Measurements from ENCODE around the gene ZNF519. TPM values are rescaled to one million over a fixed set of nuclear protein-coding genes. Genes with fewer than 3 reads are reported as not detected.
"Not testable (repeated sequence)": the region's sequence is repeated elsewhere in the genome, so short reads cannot be mapped to it uniquely, and the experiment has no call there.

The ZNF519 gene
- polyA plus RNA-seq, 2 donors: 1.8 to 4.7 TPM

- peaks cover 0 to 27% of the 10 kb centered on the region in 2 donors for H3K4me1 ChIP-seq (ENCODE audit: control insufficient read depth in 2 of 2, insufficient read depth in 2 of 2, low read length in 1 of 2)
- WGBS, 2 donors: 81 to 99% methylated on average over 5 to 6 of the region's 6 CpGs
- H3K36me3 ChIP-seq (ENCODE audit: control insufficient read depth in 2 of 2, insufficient read depth in 2 of 2, low read length in 1 of 2); H3K4me3 ChIP-seq (ENCODE audit: low read depth in 1 of 2, low read length in 2 of 2); H3K9me3 ChIP-seq (ENCODE audit: control insufficient read depth in 2 of 2, insufficient read depth in 1 of 2, low read depth in 1 of 2, low read length in 1 of 2); H3K27me3 ChIP-seq (ENCODE audit: control insufficient read depth in 1 of 2, insufficient read depth in 2 of 2, low read length in 2 of 2): not testable (repeated sequence)
- peak overlapping the region; percentile 59 to 76 for H3K27ac ChIP-seq (ENCODE audit: low read depth in 2 of 2, low read length in 1 of 2)
Measured at GRCh38 chr18:14172142-14173115, 40.2 kb upstream of the ZNF519 start.

- H3K36me3 ChIP-seq (ENCODE audit: control insufficient read depth in 2 of 2, insufficient read depth in 2 of 2, low read length in 1 of 2); H3K27me3 ChIP-seq (ENCODE audit: control insufficient read depth in 1 of 2, insufficient read depth in 2 of 2, low read length in 2 of 2); H3K4me3 ChIP-seq (ENCODE audit: low read depth in 1 of 2, low read length in 2 of 2); H3K9me3 ChIP-seq (ENCODE audit: control insufficient read depth in 2 of 2, insufficient read depth in 1 of 2, low read depth in 1 of 2, low read length in 1 of 2): not testable (repeated sequence)
- Histone ChIP-seq H3K27ac (ENCODE audit: low read depth in 2 of 2, low read length in 1 of 2) (peak overlapping the region; percentile 63 to 76), H3K4me1 (ENCODE audit: control insufficient read depth in 2 of 2, insufficient read depth in 2 of 2, low read length in 1 of 2) (peaks cover 0 to 27% of the 10 kb centered on the region in 2 donors)
- WGBS, 2 donors: 79 to 81% methylated on average over 5 of the region's 5 CpGs
Measured at GRCh38 chr18:14171301-14172141, 39.3 kb upstream of the ZNF519 start.

GRCh38 chr18:14170367-14171036, 38.3 kb upstream of the ZNF519 start:
- 55 to 59% methylated on average over 6 of the region's 6 CpGs for WGBS, 2 donors
- not testable (repeated sequence) for H3K9me3 ChIP-seq (ENCODE audit: control insufficient read depth in 2 of 2, insufficient read depth in 1 of 2, low read depth in 1 of 2, low read length in 1 of 2); H3K27me3 ChIP-seq (ENCODE audit: control insufficient read depth in 1 of 2, insufficient read depth in 2 of 2, low read length in 2 of 2); H3K4me3 ChIP-seq (ENCODE audit: low read depth in 1 of 2, low read length in 2 of 2); H3K36me3 ChIP-seq (ENCODE audit: control insufficient read depth in 2 of 2, insufficient read depth in 2 of 2, low read length in 1 of 2)
- H3K4me1 ChIP-seq (ENCODE audit: control insufficient read depth in 2 of 2, insufficient read depth in 2 of 2, low read length in 1 of 2): peaks cover 0 to 27% of the 10 kb centered on the region in 2 donors
- H3K27ac ChIP-seq (ENCODE audit: low read depth in 2 of 2, low read length in 1 of 2): peak overlapping the region; percentile 59 to 76

- H3K27ac ChIP-seq (ENCODE audit: low read depth in 2 of 2, low read length in 1 of 2); H3K4me1 ChIP-seq (ENCODE audit: control insufficient read depth in 2 of 2, insufficient read depth in 2 of 2, low read length in 1 of 2); H3K36me3 ChIP-seq (ENCODE audit: control insufficient read depth in 2 of 2, insufficient read depth in 2 of 2, low read length in 1 of 2); H3K4me3 ChIP-seq (ENCODE audit: low read depth in 1 of 2, low read length in 2 of 2); H3K27me3 ChIP-seq (ENCODE audit: control insufficient read depth in 1 of 2, insufficient read depth in 2 of 2, low read length in 2 of 2); H3K9me3 ChIP-seq (ENCODE audit: control insufficient read depth in 2 of 2, insufficient read depth in 1 of 2, low read depth in 1 of 2, low read length in 1 of 2): not testable (repeated sequence)
- 59 to 65% methylated on average over 8 of the region's 8 CpGs for WGBS, 2 donors
Measured at GRCh38 chr18:14162915-14163314, 30.7 kb upstream of the ZNF519 start.

GRCh38 chr18:14151564-14152113, 19.4 kb upstream of the ZNF519 start:
- H3K27ac ChIP-seq (ENCODE audit: low read depth in 2 of 2, low read length in 1 of 2); H3K9me3 ChIP-seq (ENCODE audit: control insufficient read depth in 2 of 2, insufficient read depth in 1 of 2, low read depth in 1 of 2, low read length in 1 of 2); H3K36me3 ChIP-seq (ENCODE audit: control insufficient read depth in 2 of 2, insufficient read depth in 2 of 2, low read length in 1 of 2); H3K4me3 ChIP-seq (ENCODE audit: low read depth in 1 of 2, low read length in 2 of 2); H3K4me1 ChIP-seq (ENCODE audit: control insufficient read depth in 2 of 2, insufficient read depth in 2 of 2, low read length in 1 of 2); H3K27me3 ChIP-seq (ENCODE audit: control insufficient read depth in 1 of 2, insufficient read depth in 2 of 2, low read length in 2 of 2): not testable (repeated sequence)
- 65% methylated on average over 8 of the region's 8 CpGs for WGBS, 2 donors

GRCh38 chr18:14150766-14151165, 18.5 kb upstream of the ZNF519 start:
- H3K27ac ChIP-seq (ENCODE audit: low read depth in 2 of 2, low read length in 1 of 2); H3K27me3 ChIP-seq (ENCODE audit: control insufficient read depth in 1 of 2, insufficient read depth in 2 of 2, low read length in 2 of 2); H3K36me3 ChIP-seq (ENCODE audit: control insufficient read depth in 2 of 2, insufficient read depth in 2 of 2, low read length in 1 of 2); H3K4me1 ChIP-seq (ENCODE audit: control insufficient read depth in 2 of 2, insufficient read depth in 2 of 2, low read length in 1 of 2); H3K9me3 ChIP-seq (ENCODE audit: control insufficient read depth in 2 of 2, insufficient read depth in 1 of 2, low read depth in 1 of 2, low read length in 1 of 2); H3K4me3 ChIP-seq (ENCODE audit: low read depth in 1 of 2, low read length in 2 of 2): not testable (repeated sequence)
- 88 to 92% methylated on average over 9 to 11 of the region's 11 CpGs for WGBS, 2 donors

- 92 to 95% methylated on average over 16 to 20 of the region's 20 CpGs for WGBS, 2 donors
- H3K4me1 ChIP-seq (ENCODE audit: control insufficient read depth in 2 of 2, insufficient read depth in 2 of 2, low read length in 1 of 2); H3K27me3 ChIP-seq (ENCODE audit: control insufficient read depth in 1 of 2, insufficient read depth in 2 of 2, low read length in 2 of 2); H3K27ac ChIP-seq (ENCODE audit: low read depth in 2 of 2, low read length in 1 of 2); H3K4me3 ChIP-seq (ENCODE audit: low read depth in 1 of 2, low read length in 2 of 2); H3K9me3 ChIP-seq (ENCODE audit: control insufficient read depth in 2 of 2, insufficient read depth in 1 of 2, low read depth in 1 of 2, low read length in 1 of 2); H3K36me3 ChIP-seq (ENCODE audit: control insufficient read depth in 2 of 2, insufficient read depth in 2 of 2, low read length in 1 of 2): not testable (repeated sequence)
Measured at GRCh38 chr18:14149916-14150420, 17.7 kb upstream of the ZNF519 start.

- H3K4me3 ChIP-seq (ENCODE audit: low read depth in 1 of 2, low read length in 2 of 2): not testable (repeated sequence)
Measured at GRCh38 chr18:14149121-14149850, 17.1 kb upstream of the ZNF519 start.

More at GRCh38 chr18:14149121-14149850, 17.1 kb upstream of the ZNF519 start:
- H3K9me3 ChIP-seq (ENCODE audit: control insufficient read depth in 2 of 2, insufficient read depth in 1 of 2, low read depth in 1 of 2, low read length in 1 of 2); H3K4me1 ChIP-seq (ENCODE audit: control insufficient read depth in 2 of 2, insufficient read depth in 2 of 2, low read length in 1 of 2); H3K27ac ChIP-seq (ENCODE audit: low read depth in 2 of 2, low read length in 1 of 2); H3K36me3 ChIP-seq (ENCODE audit: control insufficient read depth in 2 of 2, insufficient read depth in 2 of 2, low read length in 1 of 2); H3K27me3 ChIP-seq (ENCODE audit: control insufficient read depth in 1 of 2, insufficient read depth in 2 of 2, low read length in 2 of 2): not testable (repeated sequence)
- WGBS, 2 donors: 77 to 80% methylated on average over 8 to 9 of the region's 9 CpGs

Measured in esophagus (tissue), 2 donors.